NCI-H1694 (cell line): ENCODE results near the gene DPYSL4.

Experiments used
- DNase-seq: peaks from one replicate; lab custom pipeline; 2025; lab: John Stamatoyannopoulos, UW

DPYSL4 gene

DNA sequence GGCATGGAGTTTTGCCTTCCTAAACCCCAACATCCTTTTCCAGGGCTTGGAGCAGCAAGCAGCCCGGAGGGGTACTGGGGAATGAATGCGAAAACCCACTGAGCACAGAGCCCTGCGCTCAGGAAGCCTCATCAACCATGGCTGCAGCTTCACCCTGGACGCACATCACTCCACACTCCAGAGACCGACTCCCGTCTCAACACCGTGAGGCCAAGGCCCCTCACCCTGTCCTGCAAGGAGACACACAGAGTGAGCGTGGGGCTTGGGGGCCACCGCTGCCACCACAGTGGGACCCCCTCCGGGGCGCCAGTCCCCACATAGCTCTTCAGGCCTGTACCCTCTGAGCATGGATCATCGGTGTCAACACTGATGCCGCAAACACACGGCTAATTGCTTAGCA, 41.9 kb downstream of the DPYSL4 start:
- DNase-seq = no peak

DNA sequence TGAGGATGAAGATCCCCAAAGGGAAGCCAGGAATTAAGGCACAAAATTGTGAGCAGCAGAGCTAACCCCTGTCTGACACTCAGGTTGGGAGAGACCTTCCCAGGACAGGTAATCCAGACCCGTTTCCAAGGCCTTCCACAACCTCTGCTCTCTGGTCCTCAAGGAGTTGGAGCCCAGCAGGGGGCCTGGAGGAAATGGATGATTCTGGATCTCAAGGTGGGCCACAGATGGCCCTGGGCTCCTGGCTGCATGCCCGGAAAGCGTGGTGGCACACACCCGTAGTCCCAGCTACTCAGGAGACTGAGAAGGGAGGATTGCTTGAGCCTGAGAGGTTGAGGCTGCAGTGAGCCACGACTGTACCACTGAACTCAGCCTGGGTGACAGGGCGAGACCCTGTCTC, 42.3 kb downstream of the DPYSL4 start:
- no peak for DNase-seq

DNA sequence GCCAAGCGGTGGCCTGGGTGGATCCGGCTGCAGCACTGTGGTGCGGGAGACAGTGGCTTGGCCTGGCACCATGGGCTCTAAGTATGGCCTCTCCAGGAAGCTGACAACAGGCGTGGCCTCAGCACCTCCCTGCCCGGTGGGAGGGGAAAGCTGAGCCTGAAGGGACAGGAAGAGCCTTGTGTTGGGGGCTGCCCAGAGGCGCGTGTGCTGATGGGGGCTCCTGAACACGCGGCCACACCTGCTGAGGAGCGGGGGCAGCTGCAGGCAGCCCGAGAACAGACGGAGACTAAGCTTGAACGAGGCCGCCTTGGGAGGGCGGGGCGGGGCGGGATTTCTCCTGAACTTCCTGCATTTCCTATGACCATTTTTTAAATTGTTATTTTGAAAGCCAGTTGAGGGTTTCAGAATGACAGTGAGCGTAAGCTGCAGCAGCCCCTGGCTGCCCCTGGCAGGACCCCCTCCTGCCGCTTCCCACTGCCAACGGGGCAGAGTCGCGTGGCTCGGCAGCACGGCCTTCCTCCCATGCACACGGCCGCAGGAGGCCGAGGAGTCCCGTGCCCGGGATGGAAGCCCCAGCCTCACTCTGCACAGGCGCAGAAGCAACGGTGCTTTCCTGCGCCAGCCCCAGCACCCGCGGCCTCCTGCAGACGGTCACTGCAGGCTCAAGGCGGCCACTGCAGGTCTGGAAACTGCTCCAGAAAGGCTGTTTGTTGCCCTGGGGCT, 43.2 kb downstream of the DPYSL4 start:
- DNase-seq = no peak

DNA sequence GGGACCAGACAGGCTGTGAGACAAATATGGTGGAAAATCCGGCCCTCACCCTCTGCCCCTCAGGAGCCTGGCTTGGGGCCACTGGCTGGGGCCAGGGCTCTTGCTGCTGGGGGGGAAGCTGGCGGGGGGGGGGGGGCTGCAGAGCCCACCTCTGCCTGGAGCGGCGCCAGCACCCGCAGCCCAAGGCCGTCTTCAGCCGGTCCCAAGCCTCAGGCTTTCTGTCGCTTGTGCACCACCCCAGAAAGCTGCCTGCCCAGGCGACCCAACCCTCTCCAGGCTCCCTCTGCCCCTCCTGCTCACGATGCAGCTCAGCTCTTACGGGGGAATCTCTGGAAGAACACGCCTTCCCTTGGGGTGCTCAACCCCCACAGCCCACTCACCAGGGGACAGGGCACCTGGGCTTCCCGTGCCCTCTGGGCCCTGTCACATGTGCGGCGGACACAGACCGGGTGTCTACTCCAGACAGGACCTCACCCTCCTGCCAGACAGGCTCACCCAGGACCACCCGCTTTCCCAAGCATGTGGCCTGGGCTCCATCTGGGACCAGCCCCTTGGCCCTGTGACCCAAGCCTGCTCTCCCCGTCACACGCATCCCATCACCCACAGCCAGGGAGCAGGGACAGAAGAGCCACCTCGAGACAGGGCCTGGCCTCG, 43.9 kb downstream of the DPYSL4 start:
- no peak for DNase-seq

DNA sequence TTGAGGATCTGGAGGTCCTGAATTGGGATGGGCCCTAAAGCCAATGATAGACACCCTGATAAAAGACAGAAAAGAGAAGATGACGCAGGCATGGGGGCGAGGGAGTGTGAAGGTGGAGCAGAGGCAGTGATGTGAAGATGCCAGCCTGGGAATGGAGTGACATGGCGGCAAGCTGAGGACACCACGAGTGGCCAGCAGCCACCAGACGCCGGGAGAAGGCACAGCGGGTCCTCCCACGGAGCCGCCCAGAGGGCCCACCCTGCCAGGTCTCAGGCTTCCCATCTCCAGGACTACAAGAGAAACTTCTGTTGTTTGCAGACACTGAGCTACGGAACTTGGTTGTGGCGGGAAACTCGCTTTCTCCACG, 44.9 kb downstream of the DPYSL4 start:
- DNase-seq = no peak

DNA sequence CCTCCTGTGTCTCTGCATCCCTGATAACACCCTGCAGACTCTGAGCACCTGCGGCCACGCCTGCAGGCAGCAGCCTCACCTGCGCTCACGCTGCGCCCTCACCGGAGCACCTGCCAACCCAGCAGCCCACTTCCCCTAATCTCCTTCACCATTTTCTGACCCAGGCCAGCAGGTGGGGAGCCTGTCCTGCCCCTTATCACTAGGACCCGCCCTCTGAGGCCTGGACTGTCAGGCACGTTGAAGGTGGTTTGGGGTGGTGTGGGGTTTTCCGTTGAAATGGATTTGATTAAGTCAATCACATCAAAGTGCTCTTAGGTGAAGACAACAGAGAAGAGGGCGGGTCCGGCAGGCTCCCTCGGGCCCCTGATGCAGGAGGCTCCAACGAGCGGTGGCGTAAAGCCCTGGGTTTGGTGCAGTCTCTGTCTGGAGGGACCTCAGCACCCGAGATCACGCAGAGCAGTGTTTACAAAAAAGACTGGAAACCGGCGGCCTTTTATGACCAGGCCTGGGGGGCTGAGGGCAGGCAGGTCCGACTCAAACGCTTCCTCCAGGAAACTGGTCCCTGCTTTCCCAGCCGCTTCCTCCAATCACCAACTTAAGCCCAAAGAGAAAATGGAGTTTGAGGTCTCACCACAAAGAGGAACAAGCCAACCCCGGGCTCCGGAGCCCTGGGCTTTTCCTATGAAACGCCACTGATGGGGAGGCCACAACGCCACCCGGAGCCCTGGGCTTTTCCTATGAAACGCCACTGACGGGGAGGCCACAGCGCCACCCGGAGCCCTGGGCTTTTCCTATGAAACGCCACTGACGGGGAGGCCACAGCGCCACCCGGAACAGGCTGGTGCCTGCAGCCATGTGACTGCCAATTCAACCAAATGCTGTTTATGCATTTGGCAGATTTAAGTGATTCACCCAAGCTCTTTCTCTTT, 45.5 kb downstream of the DPYSL4 start:
- no peak for DNase-seq

DNA sequence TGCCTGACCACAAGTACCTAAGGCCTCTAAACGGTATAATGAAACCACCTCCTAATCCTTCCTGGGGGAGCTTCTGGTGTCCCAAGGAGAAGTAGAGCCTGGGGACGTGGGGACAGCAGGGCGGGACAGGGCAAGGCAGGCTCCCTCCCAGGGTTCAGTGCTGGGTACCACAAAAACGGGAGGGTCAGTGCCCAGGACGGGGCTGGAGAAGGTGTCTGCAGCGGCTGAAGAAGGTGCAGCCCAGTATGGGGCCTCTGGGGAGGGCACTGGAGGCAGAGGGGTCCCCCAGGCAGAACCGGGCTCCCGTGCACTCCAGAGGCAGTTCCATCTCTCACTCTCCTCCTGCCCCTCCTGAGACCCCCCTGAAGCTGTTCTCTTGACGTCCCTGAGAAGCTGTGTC, 46.2 kb downstream of the DPYSL4 start:
- DNase-seq = no peak

DNA sequence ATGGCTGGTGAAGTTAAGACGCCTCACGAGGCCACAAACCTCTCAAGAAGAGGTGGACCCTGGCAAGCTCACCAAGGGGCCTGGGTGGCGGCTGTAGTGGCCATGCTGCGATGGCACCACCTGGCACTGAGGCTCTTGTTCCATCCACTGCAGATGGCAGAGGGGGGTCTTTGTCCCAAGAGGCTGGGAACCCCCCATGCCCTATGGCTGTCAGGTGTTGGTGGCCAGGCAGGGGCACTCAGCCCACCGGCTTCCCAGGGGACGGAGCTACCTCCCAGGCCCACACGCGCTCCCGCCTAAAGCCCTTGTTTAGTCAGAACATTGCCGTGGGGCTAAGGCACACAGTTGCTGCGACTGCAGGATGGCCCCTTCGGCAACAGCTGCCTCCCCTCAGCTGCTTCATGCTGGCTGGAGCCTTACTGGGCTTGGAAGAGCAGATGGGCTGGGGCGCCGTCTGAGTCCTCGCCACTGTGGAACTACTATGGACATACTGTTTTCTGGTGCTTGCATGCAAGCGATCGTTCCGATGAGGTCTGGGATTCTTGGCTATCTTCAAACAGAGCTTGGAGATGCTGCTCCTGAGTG, 46.8 kb downstream of the DPYSL4 start:
- DNase-seq = no peak

DNA sequence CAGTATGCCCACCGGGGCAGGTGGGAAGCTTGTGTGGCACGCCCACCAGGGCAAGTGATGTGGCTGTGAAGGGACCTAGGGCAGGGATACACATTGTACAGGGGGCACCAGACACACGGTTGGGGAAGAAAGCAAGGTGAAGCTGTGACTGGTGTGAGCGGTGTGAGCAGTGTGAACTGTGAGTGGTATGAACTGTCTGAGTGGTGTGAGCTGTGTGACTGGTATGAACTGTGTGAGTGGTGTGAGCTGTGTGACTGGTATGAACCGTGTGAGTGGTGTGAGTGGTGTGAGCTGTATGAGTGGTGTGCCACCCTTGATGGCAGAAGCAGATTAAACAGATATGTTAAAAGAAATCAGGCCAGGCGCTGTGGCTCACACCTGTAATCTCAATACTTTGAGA, 48.1 kb downstream of the DPYSL4 start:
- no peak for DNase-seq

DNA sequence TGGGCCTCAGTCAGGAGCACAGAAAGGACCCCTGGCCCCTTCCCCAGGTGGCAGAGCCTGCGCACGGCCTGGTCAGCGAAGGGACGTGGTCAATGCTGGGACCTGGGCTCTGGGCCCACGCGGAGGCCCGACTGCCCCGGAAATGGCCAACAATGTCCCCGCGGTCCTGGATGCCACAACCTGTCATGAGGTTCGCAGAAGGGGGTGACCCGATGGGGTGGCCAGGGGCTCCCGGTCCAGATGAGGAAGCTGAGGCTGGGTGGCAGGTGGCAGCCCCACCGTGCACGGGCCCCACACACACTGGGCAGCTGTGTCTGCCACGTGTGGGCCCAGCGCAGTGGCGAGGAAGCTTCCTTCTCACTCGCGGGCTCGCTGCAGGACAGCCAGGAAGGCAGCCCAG, 49.4 kb downstream of the DPYSL4 start:
- DNase-seq = no peak

DNA sequence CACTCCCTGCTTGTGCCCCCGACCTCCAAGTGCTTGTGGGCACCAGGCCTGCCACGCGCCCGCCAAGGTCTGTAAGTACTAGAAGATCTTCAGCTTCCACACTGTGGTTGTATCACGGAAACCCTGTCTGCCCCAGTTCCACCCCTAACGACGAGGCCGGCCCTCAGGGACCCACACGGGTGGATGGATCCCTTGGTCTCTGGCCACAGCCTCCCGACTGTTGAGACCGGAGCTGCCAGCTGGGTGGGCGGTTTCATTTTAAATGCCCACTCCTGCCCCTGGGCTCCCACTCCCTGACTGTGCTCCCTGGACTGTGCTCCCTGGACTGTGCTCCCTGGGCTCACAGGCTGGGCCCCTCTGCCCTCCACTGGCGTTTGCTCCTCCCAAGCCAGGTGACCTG, 50.1 kb downstream of the DPYSL4 start:
- no peak for DNase-seq

DNA sequence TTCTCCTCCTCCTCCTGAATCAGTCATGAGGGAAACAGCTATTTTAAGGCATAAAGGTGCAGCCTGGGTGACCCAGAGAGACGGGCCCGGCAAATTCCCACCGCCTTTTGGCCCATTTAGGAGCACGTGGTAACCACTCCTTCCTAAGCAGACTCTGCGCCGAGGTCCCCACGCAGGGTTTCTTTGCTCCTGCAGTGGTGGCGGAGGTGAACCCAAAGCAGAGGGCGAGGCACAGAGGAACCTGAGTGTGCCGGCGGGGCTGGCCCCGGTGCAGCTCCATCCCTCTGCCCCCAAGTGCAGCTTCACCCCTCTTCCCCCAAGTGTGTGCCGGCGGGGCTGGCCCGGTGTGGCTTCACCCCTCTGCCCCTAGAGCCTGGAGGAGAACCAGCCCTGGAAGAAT, 50.6 kb downstream of the DPYSL4 start:
- DNase-seq = no peak

DNA sequence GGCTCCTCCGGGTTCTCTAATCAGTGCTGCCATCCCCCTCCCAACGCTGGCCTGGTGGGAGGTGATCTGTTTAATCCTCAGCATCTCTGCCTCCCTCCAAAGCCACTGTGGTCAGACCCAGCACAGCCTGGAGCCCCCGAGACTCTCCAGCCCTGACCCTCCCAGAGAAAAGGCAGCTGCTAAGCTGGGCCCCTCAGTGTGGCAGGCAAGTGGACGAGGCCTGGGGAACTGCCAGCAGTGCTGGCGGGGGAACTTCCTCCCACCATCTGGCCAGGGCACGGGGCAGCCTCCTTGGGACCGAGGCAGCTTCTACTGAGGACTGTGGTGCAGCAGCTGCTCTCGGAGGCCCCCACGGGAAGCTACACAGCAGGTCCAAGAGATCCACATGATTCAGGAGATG, 51.1 kb downstream of the DPYSL4 start:
- no peak for DNase-seq

DNA sequence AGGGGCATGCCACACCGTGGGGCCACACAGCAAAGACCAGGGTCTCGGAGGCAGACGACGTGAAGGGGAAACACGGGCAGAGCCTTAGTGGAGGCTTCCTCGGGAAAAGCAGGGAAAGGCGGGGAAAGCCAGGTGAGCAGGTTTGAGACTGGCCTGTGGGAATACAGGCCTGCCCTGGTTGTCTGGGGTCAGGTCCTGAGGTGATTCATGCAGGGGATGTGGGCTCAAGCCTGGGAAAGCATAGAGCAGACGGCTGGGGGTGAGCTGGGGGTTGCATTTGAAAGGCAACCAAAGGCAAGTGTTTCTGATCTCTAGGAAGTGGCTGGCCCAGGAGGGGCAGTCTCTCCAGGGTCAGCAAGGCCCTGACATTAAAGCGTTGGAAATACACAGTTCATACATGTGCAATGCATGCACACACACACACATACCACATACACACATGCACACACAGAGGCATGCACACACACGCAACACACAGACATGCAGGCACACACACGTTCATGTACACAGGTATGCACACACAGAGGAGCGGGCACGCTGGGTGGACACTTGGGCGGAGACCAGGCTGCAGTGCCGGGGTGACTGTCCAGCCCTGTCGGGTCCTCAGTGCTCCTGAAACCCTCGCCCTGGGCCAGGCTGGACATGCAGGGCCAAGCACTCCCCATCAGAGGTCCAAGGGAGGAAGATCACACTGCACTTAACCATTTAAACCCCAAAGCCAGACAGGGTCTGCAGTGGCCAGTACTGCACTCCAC, 51.8 kb downstream of the DPYSL4 start:
- DNase-seq = no peak

DNA sequence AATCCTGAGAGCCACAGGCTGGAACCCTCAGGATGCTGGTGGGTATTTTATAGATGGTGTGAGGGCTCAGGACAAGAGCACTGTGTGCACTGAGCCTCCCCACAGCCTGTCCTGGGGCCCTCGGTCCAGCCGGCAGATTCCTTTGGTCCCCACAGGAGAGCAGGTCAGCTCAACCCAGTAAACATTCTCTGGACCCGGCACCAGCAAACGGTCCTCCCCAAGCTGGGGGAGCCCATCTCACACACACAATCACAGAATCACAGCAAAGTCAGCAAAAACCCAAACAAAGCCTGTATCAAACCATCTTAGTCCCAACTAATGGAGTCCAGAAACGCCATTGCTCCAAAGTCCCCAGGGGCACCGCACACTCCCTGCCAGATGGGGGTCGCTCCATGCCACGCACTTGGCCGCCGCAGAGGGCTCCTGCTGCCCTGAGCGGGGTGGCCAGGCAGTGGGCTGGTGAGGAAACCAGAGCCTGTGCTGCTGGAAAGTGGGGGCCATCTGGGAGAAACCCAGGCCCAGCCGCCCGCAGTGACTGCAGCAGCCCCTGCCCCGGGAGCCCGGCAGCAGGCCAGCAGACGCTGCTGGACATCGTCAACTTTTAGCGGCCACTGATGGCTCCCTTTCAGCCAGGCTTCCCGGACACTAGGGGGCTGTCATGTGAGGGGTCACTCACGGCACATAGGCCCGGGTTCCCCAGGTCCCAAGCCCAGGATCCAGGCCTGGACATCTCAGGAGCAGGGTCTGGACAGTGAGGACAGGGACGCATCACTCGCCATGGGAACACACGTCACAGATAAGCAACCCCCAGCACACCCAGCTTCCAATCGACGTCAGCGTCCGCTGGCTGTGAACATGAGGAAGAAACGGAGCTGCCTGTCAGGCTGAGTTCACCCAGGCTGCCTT, 52.6 kb downstream of the DPYSL4 start:
- DNase-seq = no peak

DNA sequence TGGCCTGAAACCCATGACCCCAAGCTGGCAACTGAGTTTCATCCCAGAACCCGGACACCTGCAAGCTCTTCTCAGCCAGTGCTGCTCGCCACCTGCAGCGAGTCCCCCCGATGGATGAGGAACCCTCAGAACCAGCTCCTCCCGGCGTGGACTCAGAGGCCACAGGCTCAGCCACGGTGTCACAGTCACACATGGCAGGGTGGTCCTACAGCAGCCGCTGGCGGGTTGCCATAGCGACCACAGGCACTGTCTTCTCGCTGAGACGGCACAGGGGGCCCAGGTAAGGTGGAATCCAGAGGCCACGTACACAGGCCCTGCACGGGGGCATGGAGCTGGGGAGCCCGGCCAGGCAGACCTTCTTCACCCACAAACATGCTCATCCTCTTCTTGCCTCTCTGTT, 53.4 kb downstream of the DPYSL4 start:
- no peak for DNase-seq

DNA sequence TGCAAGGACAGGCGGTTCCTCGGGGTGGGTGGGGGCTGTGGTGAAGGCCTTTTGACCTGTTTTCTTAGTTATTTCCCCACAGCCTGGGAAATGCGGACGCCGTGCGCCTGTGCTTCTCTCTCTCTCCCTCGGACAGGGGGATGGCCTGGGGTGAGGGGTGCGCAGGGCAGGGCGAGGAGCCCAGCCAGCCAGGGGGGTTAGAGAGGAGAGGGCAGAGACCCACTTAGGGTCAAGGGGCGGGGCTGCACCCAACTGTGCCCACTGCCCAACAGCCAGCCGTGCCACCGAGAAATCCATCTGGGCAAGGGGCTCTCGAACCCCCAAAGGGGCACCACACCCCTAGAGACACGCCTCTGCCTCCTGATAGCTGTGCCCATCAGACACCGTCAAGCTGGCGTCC, 53.8 kb downstream of the DPYSL4 start:
- DNase-seq = no peak

DNA sequence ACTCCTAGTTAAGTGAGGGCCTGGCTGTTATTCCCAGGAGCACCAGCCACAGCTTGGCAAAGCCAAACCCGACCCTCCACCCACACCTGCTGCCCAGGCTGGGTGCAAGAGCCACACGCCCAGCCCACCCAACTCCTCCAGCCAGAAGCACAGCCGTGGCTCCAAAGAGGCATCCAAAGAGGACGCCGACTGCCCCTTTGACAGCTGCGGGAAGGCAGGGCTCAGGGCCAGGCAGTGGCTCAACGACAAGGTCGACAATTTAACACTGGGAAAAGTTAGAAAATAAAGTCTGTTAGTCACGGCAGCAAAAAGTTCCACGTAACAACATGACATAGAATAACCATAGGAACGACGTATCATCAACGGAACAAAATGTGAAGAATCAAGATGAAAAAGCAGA, 54.3 kb downstream of the DPYSL4 start:
- no peak for DNase-seq

DNA sequence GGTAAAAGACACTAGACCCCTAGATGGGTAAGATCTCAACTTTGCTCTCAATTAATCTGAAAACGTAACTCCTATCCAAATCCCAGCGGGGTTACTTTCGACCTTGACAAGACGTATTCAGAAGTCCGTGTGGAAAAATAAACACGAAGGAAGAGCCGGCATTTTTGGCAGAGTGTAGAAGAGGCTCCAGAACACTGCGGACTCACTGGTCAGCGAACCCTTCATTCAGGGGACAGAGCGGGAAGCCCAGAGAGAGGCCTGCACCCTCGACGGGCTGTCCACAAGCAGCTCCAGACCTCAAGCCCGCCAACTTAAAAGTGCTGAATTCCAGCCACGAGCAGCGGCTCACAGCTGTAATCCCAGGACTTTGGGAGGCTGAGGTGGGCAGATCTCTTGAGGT, 54.7 kb downstream of the DPYSL4 start:
- DNase-seq = no peak

DNA sequence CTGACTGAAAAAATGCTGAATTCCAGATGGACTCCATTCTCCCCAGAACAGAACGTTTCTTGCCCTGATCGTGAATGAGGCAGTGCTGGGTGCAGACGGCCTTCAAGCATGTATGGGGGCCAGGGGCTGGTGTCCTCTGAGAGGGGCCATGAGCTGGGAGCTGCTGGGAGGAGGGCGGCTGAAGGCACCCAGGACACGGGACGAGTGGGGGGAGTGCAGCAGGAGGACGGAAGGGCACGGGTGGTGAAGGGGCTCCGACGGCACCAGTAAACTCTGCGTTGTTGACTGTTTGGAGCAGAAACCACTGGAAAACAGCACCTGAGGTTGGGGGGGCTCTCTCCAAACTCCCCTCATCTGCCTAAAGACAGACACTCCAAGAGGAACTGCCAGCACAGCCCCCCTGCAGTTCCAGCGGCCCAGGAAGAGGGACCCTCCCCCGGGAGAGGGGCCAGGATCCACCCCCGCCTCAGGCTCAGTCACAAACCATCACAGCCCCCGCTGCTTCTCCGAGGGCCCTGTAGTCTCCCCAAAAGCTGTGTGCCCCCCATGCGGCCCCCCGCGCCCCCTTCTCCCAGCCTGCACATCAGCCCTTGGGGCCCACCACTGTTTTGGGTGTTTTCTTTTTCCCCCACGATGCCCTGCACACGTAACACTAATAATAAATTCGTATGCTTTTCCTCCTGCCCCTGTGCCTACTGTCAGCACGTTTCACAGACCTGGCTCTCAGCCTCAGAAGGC, 55.5 kb downstream of the DPYSL4 start:
- DNase-seq = no peak
